ENCODE measurements around the gene PSORS1C2.

- TF ChIP-seq ELF4 (IDR thresholded peaks at IDR 0.05) = no peak
- no peak for TF ChIP-seq SUZ12 (IDR thresholded peaks at IDR 0.05)
- no peak for TF ChIP-seq ARNT (IDR thresholded peaks at IDR 0.05)
- no peak for TF ChIP-seq BHLHE40 (IDR thresholded peaks at IDR 0.05; ENCODE audit: borderline replicate concordance)
- TF ChIP-seq HDGF (IDR thresholded peaks at IDR 0.05; ENCODE audit: borderline replicate concordance) = no peak
- no peak for TF ChIP-seq PKNOX1 (IDR thresholded peaks at IDR 0.05)
- no peak for TF ChIP-seq TARDBP (IDR thresholded peaks at IDR 0.05)
These were observed 44.4 kb downstream of the PSORS1C2 start for GRCh38 chr6:31094389-31094881.
